LNCAP (cell line): ENCODE data around the gene SYNE3.

Experiments
- TF ChIP-seq, protein P1 (sequence below): fragments of 450-650 bp; IDR thresholded peaks from 2 replicates; pipeline ENCODE4 v1.5.1; 2017; ENCODE audit warnings: mild to moderate bottlenecking

The SYNE3 gene

DNA sequence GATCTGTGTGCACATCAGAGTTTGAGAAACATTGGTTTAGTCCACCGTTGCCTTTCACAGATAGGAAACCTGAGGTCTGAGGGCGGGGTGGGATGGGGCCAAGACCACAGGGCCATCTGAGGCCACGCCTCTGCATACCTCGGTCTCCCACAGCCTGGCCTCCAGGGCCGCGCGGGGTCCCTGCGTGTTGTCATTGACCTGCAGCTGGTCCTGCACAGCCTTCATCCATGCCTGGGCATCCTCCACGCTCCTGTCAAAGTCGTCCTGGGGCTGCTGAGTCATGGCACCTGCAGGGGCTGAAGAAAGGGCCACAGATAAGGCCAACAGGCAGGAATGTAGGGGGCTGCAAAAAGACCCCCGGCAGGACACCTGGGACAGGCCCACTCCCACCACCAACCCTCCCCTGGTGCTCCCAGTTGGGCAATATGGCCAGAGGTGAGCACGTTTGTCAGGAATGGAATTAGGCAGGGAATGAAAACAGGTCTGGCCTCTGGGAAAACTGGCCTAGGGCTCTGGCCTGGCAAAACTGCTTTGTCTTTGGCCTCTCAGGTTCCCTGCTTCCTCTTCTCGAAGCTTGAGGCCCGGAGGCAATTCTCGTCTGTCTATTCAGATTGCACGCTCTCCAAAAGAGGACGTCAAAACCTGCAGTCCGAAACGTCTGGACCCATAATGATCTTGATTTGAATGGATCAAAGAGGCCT, 40.8 kb downstream of the SYNE3 start:
- TF ChIP-seq, protein P1, sequence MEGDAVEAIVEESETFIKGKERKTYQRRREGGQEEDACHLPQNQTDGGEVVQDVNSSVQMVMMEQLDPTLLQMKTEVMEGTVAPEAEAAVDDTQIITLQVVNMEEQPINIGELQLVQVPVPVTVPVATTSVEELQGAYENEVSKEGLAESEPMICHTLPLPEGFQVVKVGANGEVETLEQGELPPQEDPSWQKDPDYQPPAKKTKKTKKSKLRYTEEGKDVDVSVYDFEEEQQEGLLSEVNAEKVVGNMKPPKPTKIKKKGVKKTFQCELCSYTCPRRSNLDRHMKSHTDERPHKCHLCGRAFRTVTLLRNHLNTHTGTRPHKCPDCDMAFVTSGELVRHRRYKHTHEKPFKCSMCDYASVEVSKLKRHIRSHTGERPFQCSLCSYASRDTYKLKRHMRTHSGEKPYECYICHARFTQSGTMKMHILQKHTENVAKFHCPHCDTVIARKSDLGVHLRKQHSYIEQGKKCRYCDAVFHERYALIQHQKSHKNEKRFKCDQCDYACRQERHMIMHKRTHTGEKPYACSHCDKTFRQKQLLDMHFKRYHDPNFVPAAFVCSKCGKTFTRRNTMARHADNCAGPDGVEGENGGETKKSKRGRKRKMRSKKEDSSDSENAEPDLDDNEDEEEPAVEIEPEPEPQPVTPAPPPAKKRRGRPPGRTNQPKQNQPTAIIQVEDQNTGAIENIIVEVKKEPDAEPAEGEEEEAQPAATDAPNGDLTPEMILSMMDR, result no peak

DNA sequence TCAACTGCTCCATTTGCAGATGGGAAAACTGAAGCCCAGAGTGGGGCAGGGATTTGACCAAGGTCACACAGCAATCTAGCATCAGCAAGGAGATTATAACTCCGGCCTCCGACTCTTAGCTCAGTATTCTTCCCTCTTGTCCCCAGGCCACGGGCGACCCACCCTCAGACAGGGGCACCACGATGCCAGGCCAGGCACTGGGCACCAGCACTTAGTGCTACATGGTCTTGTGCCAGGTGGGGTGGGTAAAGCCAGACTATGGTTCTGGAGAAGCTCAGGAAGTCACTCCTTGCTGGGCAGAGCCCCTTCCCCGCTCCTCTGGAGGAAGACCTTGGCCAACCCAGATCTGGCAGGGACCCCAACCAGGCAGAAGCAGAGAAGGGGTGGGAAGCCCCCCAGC, 41.5 kb downstream of the SYNE3 start:
- TF ChIP-seq, protein P1, result no peak

DNA sequence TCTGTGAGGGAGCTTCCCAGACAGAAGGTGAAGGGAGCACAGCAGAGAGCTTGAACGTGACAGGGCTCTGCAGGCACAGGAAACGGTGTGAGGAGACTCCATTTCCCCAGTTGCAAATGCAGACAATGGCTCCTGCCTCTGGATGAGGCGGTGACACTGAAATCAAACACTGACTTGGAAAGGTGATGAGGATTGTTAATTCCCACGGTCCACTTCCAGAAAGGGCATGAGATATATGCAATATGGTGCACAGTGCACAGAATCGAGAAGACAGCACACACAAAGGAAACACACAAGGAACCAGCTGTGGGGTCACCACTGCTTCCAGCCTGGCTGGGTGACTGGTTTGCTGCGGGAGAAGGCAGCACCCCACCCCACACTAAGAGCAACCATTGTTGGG, 42.0 kb downstream of the SYNE3 start:
- TF ChIP-seq, protein P1, result no peak

DNA sequence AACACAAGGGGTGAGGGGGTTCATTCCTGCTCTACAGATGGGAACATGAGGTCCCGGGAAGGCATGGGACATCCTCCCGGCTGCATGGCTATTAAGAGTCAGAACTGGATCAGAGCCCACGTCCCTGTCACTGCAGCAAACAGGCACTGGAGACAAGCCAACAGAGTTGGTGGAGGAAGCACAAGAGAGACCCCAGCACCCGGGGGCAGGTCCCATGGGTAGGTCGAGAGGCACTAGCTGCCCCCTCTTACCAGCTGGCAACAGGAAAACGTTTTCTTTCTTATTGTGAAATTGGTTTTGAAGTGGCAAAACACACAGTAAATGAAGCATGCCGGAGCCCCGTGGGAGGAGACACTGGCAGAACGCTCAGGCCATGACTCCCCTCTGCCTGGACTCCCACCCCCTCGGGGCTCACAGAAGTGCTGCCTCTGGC, 43.6 kb downstream of the SYNE3 start:
- TF ChIP-seq, protein P1, result no peak

DNA sequence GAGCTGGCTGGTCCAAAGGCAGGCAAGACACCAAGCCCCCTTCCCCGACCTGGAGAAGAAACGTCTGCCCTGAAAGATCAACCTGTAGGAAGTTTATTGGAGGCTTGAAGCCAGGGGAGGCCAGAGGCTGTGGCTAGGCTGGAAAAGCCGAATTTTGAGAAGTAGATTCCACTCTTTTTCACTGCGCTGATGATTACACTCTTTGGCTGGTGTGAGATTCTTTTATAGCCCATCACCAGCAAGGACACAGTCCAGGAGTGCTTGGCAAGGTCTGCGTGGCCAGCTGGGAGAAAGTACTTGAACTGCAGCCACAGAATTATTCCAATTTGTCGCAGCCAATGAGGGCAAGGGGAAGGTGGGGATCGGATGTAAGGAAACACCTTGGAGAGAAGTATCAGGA, 45.0 kb downstream of the SYNE3 start:
- TF ChIP-seq, protein P1, result no peak

DNA sequence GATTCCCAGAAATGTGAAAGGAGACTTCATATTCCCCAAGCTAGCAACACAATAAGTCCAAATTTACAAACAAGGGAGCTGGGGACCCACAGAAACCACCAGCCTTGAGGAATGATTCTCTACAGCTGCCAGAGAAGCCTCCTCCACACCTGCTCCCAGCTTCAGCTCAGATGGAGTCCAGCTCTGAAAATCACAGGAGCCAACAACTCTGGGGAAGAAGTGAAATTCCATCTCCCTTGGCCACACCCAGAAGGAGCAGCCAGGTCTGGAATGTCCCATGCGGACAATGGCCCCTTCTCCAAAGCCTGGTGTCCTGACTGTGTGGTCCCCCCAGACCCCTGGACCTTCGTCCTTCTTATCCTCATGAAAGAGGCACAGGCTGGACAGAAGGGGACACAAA, 45.4 kb downstream of the SYNE3 start:
- TF ChIP-seq, protein P1, result no peak

DNA sequence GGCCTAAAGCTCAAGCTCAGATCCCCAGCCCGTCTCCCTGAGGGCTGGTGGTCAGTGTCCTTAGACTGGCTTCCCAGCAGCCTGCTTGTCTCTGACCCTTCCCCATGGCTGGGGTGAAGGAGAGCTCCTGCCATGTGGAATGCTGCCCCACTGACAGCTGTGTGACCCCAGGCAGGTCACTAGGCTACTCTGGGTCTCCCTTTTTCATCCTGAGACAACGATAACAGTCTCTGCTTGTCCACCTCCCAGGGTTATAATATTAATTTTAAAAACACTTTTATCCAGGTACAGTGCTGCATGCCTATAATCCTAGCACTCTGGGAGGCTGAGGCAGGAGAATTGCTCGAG, 47.3 kb downstream of the SYNE3 start:
- TF ChIP-seq, protein P1, result no peak
